ENCODE data around the gene KLHL22.

DNA sequence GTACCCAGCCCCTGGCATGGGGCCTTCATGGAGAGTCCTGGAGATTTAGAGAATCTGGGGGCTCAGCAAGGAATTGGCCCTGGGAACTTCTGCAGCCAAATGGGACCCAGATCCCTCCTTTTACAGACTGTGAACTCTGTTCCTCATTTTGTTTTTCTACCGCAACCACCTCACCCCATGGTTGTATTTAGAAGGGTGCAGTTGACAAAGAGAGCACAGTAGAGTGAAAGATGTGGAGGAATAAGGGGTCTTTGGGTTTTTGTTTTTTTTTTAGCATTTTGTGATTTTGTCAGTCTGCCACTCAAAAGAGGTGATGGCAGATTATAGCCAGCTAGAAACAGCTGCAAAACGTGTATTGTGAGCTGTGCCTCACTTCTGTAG is 99.7 kb downstream of the KLHL22 start:
- TF ChIP-seq CTCF (IDR thresholded peaks at IDR 0.05; ENCODE audit: borderline replicate concordance, extremely low read depth, low read length, poor library complexity, severe bottlenecking) (no peak), EZH2 (IDR thresholded peaks at IDR 0.05; ENCODE audit: borderline replicate concordance, low read depth, low read length, severe bottlenecking) (no peak)

All from DND-41 (cell line).